ENCODE results near the gene OIP5.
"Not testable (repeated sequence)": the region's sequence is repeated elsewhere in the genome, so short reads cannot be mapped to it uniquely, and the experiment has no call there.

OIP5 gene

DNA sequence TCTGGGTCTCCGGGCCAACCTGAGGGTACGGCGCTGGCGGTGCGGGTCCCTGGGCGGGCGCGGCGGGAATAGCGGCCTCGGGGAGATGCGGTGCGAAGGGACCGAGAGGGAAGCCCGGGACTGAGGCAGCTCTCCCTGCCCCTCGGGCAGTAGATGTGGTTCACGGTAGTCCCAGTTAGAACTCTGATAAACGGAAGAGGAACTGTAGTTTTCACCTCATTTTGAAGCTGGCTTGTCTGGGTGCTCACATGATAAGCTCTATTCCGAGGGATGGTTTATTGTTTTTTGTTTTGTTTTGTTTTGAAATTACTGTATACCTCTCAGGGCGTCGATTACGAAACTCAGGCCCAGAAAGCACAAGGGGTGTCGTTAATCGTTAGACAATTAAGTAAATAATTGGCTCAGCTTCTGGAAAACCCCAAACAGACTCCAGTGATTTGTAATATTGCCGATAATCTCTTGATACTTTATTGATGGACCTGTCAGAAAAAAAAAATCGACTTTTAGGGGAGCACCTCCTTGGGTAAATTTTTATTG, 703 bp upstream of the OIP5 start:
- no peak for DNase-seq (ENCODE audit: low read depth)
- peak overlapping the region; percentile 93 for H3K4me3 ChIP-seq (ENCODE audit: low read depth, low read length)
- TF ChIP-seq, protein P1, sequence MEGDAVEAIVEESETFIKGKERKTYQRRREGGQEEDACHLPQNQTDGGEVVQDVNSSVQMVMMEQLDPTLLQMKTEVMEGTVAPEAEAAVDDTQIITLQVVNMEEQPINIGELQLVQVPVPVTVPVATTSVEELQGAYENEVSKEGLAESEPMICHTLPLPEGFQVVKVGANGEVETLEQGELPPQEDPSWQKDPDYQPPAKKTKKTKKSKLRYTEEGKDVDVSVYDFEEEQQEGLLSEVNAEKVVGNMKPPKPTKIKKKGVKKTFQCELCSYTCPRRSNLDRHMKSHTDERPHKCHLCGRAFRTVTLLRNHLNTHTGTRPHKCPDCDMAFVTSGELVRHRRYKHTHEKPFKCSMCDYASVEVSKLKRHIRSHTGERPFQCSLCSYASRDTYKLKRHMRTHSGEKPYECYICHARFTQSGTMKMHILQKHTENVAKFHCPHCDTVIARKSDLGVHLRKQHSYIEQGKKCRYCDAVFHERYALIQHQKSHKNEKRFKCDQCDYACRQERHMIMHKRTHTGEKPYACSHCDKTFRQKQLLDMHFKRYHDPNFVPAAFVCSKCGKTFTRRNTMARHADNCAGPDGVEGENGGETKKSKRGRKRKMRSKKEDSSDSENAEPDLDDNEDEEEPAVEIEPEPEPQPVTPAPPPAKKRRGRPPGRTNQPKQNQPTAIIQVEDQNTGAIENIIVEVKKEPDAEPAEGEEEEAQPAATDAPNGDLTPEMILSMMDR (IDR thresholded peaks at IDR 0.05; ENCODE audit: low read depth, low read length, missing control alignments): no peak

DNA sequence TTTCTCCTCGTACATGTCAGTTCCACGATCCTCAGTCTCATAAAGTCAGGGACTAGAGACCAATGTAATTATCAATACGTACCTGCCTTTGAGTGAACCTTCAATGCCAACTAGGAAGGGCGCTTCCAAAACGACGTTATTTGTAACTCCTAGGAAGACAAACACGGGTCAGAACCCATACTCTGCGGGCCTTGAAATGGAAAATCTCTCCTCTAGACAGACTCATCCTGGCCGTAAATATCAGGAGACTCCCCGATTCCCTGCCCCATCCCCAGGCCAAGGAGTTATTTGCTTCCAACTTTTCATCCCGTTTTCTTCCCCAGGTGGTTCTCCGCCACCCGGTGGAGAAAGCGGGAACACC, 578 bp downstream of the OIP5 start:
- TF ChIP-seq, protein P1 (IDR thresholded peaks at IDR 0.05; ENCODE audit: low read depth, low read length, missing control alignments): peak; percentile 67
- peak overlapping the region; percentile 93 for H3K4me3 ChIP-seq (ENCODE audit: low read depth, low read length)
- DNase-seq (ENCODE audit: low read depth): no peak

DNA sequence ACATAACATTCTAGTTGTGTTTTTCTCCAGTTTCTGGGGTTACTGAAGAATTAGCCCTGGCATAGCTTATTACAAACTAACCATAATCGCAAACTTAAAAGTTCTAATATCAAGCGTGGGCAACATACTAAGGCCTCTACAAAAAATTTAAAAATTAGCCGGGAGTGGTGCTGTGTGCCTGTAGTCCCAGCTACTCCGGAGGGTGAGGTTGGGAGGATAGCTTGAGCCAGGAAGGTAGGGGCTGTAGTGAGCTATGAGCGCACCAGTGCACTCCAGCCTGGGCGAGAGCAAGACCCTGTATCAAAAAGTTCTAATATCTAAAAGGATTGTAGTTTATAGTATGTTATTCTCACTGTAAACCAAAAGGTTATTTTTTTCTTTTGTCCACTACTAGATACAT, 1.1 kb downstream of the OIP5 start:
- no peak for DNase-seq (ENCODE audit: low read depth)
- H3K4me3 ChIP-seq (ENCODE audit: low read depth, low read length): peak overlapping the region; percentile 93
- TF ChIP-seq, protein P1 (IDR thresholded peaks at IDR 0.05; ENCODE audit: low read depth, low read length, missing control alignments): no peak

DNA sequence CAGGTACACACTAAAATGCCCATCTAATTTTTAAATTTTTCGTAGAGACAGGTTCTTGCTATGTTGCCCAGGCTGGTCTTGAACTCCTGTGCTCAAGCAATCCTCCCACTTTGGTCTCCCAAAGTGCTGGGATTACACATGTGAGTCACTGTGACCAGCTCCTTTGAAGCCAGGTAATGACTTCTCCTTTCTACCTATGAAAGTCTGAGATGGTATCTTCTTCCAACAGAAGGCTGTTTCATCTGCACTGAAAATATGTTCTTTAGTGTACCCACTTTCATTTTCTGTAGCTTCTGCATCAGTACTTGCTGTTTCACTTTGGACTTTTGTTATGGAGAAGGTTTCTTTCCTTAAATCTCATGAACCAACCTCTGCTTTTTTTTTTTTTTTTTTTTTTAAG, 8.8 kb downstream of the OIP5 start:
- TF ChIP-seq, protein P1 (IDR thresholded peaks at IDR 0.05; ENCODE audit: low read depth, low read length, missing control alignments): no peak
- H3K4me3 ChIP-seq (ENCODE audit: low read depth, low read length): no peak overlapping the region
- DNase-seq (ENCODE audit: low read depth): no peak

DNA sequence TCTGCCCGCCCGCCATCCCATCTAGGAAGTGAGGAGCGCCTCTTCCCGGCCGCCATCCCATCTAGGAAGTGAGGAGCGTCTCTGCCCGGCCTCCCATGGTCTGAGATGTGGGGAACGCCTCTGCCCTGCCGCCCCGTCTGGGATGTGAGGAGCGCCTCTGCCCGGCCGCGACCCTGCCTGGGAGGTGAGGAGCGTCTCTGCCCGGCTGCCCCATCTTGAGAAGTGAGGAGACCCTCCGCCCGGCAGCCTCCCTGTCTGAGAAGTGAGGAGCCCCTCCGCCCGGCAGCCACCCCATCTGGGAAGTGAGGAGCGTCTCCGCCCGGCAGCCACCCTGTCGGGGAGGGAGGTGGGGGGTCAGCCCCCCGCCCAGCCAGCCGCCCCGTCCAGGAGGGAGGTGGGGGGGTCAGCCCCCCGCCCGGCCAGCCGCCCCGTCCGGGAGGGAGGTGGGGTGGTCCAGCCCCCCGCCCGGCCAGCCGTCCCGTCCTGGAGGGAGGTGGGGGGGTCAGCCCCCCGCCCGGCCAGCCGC, 11.5 kb downstream of the OIP5 start:
- DNase-seq (ENCODE audit: low read depth); H3K4me3 ChIP-seq (ENCODE audit: low read depth, low read length): not testable (repeated sequence)

DNA sequence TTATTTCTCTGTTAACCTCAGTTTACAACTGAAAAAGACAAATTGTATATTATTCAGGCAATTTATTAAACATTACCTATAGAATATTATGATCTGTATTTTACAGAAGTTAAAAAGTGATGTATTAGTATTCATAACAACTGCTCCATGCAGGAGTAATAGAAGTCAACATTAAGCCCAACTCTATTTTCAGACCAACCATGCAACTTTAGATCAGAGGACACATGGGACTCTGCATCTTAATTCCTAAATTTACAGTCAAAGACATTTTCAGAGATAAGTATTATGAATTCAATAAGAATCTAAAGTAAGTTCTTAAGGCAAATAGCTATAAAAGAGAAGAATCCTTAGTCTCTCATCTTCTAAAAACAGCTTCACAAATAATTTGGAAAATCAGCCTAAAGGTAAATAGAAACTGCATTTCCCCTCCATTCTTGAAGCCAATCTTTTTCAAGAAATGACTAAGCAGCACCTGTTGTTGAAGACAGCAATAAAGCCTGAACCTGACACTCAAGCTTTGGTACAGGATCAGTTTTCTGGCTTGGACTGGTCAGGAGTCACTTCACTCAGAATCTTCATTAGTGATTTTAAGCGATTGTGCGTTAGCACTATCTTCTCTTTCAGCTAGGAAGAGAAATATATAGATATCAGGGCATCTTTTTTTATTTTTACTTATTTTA, 23.0 kb downstream of the OIP5 start:
- DNase-seq (ENCODE audit: low read depth): no peak
- TF ChIP-seq, protein P1 (IDR thresholded peaks at IDR 0.05; ENCODE audit: low read depth, low read length, missing control alignments): no peak
- no peak overlapping the region for H3K4me3 ChIP-seq (ENCODE audit: low read depth, low read length)

DNA sequence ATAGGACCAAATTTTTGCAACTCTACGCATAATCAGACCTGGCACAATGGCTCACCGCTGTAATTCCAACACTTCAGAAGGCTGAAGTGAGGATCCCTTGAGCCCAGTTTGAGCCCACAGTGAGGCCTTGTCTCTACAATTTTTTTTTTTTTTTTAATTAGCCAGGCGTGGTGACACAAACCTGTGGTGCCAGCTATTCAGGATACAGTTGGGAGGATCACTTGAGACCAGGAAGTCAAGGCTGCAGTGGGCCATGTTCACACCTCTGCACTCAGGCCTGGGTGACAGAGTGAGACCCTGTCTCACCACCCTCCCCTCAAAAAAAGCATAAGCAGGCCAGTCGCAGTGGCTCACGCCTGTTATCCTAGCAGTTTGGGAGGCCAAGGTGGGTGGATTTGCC, 24.7 kb downstream of the OIP5 start:
- TF ChIP-seq, protein P1 (IDR thresholded peaks at IDR 0.05; ENCODE audit: low read depth, low read length, missing control alignments): no peak
- no peak for DNase-seq (ENCODE audit: low read depth)
- no peak overlapping the region for H3K4me3 ChIP-seq (ENCODE audit: low read depth, low read length)
